ENCODE results near the gene ADGRG7.
A peak's percentile ranks its signal among the peaks of the same experiment; 100 is the strongest.
"Not testable (repeated sequence)": the region's sequence is repeated elsewhere in the genome, so short reads cannot be mapped to it uniquely, and the experiment has no call there.

Gene ADGRG7

DNA sequence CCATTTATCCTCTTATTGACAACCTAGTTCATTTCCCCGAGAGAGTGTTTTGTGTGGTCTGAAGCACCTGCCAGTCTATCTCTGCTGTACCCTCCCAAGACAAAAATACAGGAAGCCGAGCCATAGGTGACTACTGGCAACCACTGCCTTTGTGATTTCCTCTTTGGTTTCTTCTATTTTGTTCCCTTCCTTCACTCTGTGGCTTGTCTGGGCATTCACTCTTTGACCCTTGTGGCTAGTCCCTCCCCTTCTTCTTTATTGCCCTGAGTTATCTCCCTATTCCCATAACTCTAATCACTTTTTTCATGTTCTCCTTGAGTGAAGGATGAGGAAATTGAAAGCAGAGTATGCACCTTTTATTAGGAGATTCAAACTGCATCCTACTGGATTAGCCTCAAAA is at the start of gene ADGRG7:
Gene ADGRG7 (plus strand): TSS at position 297 of the 400 bp plus-strand sequence. CDS start 256 bp downstream, outside the sequence.
- no peak for DNase-seq (ENCODE audit: low spot score)

DNA sequence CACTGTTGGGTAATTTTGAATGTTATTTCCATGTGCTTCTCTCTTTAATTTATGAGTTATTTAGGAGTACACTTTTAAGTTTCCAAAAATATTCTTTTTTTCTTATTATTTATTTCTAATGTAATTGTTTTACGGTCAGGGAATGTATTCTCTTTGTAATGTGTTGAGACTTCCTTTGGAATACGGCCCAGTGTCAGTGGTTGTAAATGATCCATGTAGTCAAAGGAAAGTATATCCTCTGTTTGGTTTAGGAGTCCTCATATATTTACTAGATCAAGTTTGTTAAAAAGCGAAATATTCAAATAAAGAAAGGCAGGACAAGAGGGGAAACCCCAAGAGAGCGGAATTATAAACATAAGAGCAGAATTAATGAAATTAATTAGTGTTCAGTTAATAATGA is 49.0 kb upstream of the ADGRG7 start:
- no peak for DNase-seq (ENCODE audit: low spot score)

- DNase-seq (ENCODE audit: low spot score), result peak; percentile 56
Measured at GRCh38 chr3:100561459-100562158, 47.8 kb upstream of the ADGRG7 start.

DNA sequence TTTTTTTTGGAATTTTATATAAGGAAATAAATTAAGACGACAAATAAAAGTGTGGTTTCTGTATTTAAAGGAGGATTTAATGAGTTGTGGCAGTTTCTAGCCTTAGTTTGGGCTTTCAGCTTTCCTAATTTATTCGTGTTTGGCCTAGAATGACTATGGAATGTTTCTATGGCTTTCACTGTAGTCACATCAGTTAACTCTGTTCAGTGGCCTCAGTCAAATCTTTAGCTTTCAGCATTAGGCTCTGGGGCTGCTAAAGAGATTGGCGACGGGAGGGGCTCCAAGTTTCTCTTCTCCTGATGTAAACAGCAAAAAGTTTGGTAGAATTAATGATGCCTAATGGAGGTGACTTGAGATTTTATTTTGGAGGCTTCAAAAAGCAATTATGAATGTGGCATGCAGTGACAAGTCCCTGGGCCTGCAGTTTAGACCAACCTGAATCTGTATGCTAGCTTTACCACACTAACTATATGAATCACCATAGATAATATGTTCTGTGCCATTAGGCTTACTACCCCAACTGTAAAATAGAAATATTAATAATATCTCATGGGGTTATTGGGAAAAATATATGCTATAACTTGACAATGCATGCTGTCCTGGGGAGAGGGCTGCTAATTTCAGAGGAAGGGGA is 47.1 kb upstream of the ADGRG7 start:
- peak; percentile 21 for DNase-seq (ENCODE audit: low spot score)

DNA sequence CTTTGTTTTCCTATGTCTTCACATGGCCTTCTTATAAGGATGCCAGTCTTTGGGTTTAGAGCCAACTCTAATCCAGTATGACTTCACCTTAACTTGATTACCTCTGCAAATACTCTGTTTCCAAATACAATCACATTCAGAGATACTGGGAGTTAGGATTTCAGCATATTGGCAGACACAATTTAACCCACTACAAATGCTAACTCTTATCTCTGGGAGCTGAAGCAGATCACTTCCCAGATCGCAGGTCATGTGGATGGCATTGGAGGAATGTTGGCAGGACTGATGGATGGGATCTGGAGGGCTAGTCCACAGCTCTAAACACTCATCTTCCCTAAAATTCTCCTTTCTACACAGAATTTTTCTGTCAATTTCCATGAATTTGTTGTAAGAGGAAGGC is 46.2 kb upstream of the ADGRG7 start:
- no peak for DNase-seq (ENCODE audit: low spot score)

DNA sequence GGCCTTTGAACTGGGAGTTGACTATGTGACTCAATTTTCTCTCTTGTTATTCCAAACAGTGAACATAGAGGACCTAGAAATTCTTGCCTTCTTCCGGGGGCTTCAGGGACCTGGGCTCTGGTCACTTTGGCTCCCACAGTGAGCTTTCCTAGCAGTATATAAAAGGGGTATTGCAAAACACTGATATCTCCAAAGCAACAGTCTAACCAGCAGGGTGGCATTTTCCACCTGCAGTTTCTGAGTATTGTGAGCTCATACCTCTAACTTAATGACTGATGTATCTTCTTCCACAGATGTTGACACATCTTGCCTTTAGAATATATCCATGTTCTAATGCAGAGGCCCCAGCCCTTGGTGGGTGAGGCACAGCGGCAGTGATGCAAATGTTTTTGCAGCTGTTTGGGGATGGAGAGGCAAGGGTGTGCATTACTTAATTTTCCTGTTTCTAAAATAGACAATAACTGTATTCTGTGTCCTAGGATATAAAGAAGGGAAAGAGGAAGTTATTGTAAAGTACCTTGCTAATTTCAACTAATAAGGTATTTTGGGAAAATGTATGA is 45.7 kb upstream of the ADGRG7 start:
- DNase-seq (ENCODE audit: low spot score), result no peak

- DNase-seq (ENCODE audit: low spot score), result no peak
Measured at GRCh38 chr3:100570811-100571210, 38.6 kb upstream of the ADGRG7 start.

GRCh38 chr3:100574536-100574935 is 34.9 kb upstream of the ADGRG7 start:
- DNase-seq (ENCODE audit: low spot score), result no peak

GRCh38 chr3:100575704-100576103 is 33.7 kb upstream of the ADGRG7 start:
- no peak for DNase-seq (ENCODE audit: low spot score)

DNA sequence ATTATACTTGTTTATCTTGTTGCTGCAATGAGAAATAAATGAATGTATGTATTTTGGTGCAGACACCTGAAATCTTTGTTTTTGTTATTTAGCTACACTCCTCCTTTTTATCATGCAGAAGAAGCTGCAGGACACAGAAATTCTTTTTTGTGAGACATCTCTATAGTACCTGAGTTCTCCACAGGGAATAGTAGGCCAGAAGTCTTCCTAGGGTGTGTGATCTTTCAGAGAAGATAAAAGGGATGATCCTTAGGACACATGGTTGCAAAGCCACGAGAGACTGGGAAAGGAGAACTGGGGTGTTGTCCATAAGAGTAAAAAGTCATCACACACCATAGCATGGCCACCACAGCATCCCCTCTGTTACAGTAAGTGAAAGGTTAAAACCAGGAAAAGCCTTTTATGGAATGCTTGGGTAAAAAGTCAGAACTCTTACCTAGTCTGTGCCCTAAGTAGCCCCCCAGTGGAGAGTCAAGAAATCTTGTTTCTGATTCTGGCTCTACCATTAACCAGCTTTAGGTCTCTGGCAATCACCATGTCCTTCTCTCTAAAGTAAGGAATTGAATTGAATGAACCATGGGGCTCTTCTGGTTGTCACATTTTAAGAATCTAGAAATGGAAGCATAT is 31.9 kb upstream of the ADGRG7 start:
- no peak for DNase-seq (ENCODE audit: low spot score)

- no peak for DNase-seq (ENCODE audit: low spot score)
Measured at GRCh38 chr3:100578646-100579045, 30.8 kb upstream of the ADGRG7 start.

GRCh38 chr3:100580147-100580546 is 29.3 kb upstream of the ADGRG7 start:
- no peak for DNase-seq (ENCODE audit: low spot score)

DNA sequence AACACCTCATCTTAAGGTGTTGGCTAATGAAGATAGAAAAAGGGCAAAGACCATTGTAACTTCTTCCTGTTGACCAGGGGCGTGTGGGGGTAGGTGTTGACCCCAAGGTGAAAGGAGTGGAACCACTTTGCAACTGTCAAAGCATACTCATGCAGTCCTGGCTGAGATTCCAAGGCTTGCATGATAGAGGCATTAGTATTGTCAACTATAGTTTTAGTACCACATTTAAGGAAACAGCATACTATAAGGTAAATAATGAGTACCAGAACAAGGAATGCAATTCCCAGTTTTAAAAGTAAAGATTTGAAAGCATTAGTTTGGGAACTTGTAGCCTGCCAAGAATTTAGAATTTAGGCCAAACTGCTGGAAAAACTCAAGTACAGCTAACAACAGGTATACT is 27.8 kb upstream of the ADGRG7 start:
- DNase-seq (ENCODE audit: low spot score), result no peak

- not testable (repeated sequence) for DNase-seq (ENCODE audit: low spot score)
Measured at GRCh38 chr3:100582157-100582556, 27.2 kb upstream of the ADGRG7 start.

- DNase-seq (ENCODE audit: low spot score), result no peak
Measured at GRCh38 chr3:100584101-100584660, 25.2 kb upstream of the ADGRG7 start.

DNA sequence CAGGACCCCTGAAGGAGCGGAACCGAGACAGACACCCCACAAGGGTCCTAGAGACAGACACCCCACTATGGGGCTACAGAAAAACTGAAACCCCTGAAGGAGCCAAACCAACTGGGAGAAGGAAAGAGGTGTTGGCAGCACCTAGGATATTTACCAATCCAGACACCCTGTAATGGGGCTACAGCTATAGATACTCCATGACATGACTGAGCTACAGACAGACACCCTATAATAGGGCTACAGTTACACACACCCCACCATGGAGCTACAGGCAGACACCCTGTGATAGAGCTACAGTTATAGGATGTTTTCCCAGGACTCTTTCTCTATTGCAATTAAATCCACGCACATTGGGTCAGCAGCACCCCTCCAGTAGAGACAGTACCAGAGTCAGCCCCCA is 22.6 kb upstream of the ADGRG7 start:
- no peak for DNase-seq (ENCODE audit: low spot score)

DNA sequence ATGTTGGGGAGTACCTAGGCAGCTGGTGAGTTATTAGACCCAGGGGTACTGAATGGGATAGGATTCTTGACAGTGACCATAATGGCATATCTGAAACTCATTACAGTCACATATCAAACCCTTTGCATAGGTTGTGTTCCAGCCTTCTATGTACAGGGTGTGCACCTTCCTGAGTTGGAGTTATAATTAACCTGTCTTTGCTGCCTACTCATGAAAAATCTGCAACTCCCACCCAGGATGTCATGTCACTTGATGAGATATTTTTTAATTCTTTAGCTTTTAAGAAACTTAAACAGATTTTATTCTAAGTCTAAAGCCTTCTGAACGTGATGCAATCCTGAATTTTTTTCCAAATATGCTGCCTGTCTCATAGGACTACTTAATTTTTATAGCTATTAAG is 21.1 kb upstream of the ADGRG7 start:
- DNase-seq (ENCODE audit: low spot score), result no peak

GRCh38 chr3:100590114-100590839 is 19.1 kb upstream of the ADGRG7 start:
- DNase-seq (ENCODE audit: low spot score), result peak; percentile 76

GRCh38 chr3:100590840-100591147 is 18.6 kb upstream of the ADGRG7 start:
- DNase-seq (ENCODE audit: low spot score), result no peak

DNA sequence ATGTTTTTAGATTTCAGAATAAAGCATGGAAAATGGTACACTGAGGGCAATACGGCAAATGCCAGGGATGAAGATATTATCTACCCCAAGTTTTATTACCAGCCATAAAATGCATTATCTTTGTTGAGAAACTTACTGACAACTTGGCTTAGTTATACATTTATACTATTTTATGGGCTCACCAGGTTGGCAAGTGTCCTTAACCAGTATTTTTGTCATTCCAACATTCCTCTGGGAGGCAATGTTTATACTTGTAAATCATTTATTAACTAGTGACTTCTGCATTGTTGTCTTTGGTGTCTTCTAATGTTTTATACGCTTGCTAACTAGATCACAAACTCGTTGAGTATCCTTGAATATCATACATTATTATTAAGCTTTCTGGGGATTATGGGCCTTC is 18.0 kb upstream of the ADGRG7 start:
- no peak for DNase-seq (ENCODE audit: low spot score)

- DNase-seq (ENCODE audit: low spot score), result no peak
Measured at GRCh38 chr3:100600181-100601042, 9.0 kb upstream of the ADGRG7 start.

Data from iPS-NIHi11 (cell line).